Activated naive CD4-positive, alpha-beta T cell treated with anti-CD3 and anti-CD28 coated beads, Interleukin-2, amount 50 U/mL, for 24 hours (primary cell): ENCODE results near the gene SLC25A44.

Experiments used
- H3K27ac Mint-ChIP-seq: one replicate; pipeline ENCODE4 v1.8.0; 2021; ENCODE audit warnings: mild to moderate bottlenecking, mixed read lengths
- H3K27me3 Mint-ChIP-seq: one replicate; pipeline ENCODE4 v1.8.0; 2021; ENCODE audit warnings: mixed read lengths
- H3K36me3 Mint-ChIP-seq: one replicate; pipeline ENCODE4 v1.8.0; 2021; ENCODE audit warnings: mixed read lengths
- H3K4me1 Mint-ChIP-seq: one replicate; pipeline ENCODE4 v1.8.0; 2021; ENCODE audit warnings: mixed read lengths
- H3K4me3 Mint-ChIP-seq: one replicate; pipeline ENCODE4 v1.8.0; 2021; ENCODE audit warnings: mild to moderate bottlenecking, mixed read lengths
- H3K9me3 Mint-ChIP-seq: one replicate; pipeline ENCODE4 v1.8.0; 2021; ENCODE audit warnings: mixed read lengths

The SLC25A44 gene

GRCh38 chr1:156257711-156258110 lies 63.8 kb downstream of the SLC25A44 start:
- Mint-ChIP-seq H3K4me1 (peaks cover 4% of the 10 kb centered on the region), H3K36me3 (peaks cover 18% of the 10 kb centered on the region), H3K4me3 (no peak overlapping the region), H3K27me3 (no peaks in the 10 kb centered on the region), H3K9me3 (no peaks in the 10 kb centered on the region), H3K27ac (no peak overlapping the region)

- H3K4me1 Mint-ChIP-seq: peaks cover 8% of the 10 kb centered on the region
- no peak overlapping the region for H3K4me3 Mint-ChIP-seq
- H3K9me3 Mint-ChIP-seq: no peaks in the 10 kb centered on the region
- H3K27me3 Mint-ChIP-seq: no peaks in the 10 kb centered on the region
- H3K36me3 Mint-ChIP-seq: peaks cover 16% of the 10 kb centered on the region
- no peak overlapping the region for H3K27ac Mint-ChIP-seq
These were observed 65.0 kb downstream of the SLC25A44 start for GRCh38 chr1:156258859-156259258.

- no peak overlapping the region for H3K27ac Mint-ChIP-seq
- peaks cover 21% of the 10 kb centered on the region for H3K36me3 Mint-ChIP-seq
- H3K27me3 Mint-ChIP-seq: no peaks in the 10 kb centered on the region
- H3K4me1 Mint-ChIP-seq: peaks cover 8% of the 10 kb centered on the region
- no peaks in the 10 kb centered on the region for H3K9me3 Mint-ChIP-seq
- no peak overlapping the region for H3K4me3 Mint-ChIP-seq
These were observed 65.9 kb downstream of the SLC25A44 start for GRCh38 chr1:156259805-156260204.

- Mint-ChIP-seq H3K9me3 (no peaks in the 10 kb centered on the region), H3K27me3 (no peaks in the 10 kb centered on the region), H3K27ac (peak overlapping the region; percentile 32), H3K4me3 (no peak overlapping the region), H3K36me3 (peaks cover 24% of the 10 kb centered on the region), H3K4me1 (peaks cover 8% of the 10 kb centered on the region)
These were observed 67.0 kb downstream of the SLC25A44 start for GRCh38 chr1:156260896-156261295.
